GM12878 (cell line): Measurements from ENCODE around the gene MTCL3.

Source experiments
- POLR2A ChIP-seq: IDR thresholded peaks from 2 replicates; pipeline ENCODE4 v1.6.1; 2011; ENCODE audit warnings: low read depth, mild to moderate bottlenecking, low read length
- RAD21 ChIP-seq: IDR thresholded peaks from 2 replicates; pipeline ENCODE4 v1.6.1; 2011; ENCODE audit warnings: mild to moderate bottlenecking, low read depth, low read length, moderate library complexity; ENCODE audit not compliant: insufficient read depth

DNA sequence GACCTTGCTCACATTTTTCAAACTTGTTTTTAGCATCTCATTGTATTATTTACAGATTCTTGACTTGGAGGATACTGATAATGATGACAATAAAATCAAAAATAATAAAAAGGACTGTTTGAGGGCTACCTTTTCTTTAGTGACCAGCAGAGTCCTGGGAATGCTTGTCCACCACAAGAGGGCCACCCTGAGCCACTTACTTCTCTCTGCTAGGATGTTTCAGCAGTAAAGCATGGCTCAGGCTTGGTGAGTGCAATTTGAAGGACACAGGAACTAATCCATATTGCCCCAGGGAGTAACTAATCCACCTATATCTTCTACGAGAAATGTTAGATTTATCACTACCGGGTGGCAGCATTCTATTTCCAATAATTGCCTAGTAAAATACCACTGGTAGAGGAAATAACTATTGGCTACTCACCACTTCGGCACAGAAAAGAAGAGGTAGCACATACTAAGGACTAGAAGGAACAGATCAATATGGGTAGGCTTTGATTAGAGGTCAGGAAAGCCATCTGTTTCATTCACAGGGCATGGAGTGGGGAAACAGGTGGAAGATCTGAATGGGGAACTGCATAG, 54.2 kb downstream of the MTCL3 start:
- TF ChIP-seq RAD21 (peak; percentile 88), POLR2A (no peak)
